Fibroblast of upper back skin (primary cell): ENCODE results near the gene CASK.
"Not testable (repeated sequence)": the region's sequence is repeated elsewhere in the genome, so short reads cannot be mapped to it uniquely, and the experiment has no call there.

Experiments used
- DNase-seq: peaks from one replicate; pipeline ENCODE4 v3.0.0-alpha.2; 2013

The CASK gene

GRCh38 chrX:41543668-41544067 is 379.7 kb downstream of the CASK start:
- no peak for DNase-seq

GRCh38 chrX:41543025-41543424 is 380.3 kb downstream of the CASK start:
- DNase-seq = no peak

GRCh38 chrX:41542536-41542935 is 380.8 kb downstream of the CASK start:
- no peak for DNase-seq

- peak; percentile 27 for DNase-seq
These were observed 381.2 kb downstream of the CASK start for GRCh38 chrX:41542135-41542534.

GRCh38 chrX:41541386-41541785 is 382.0 kb downstream of the CASK start:
- DNase-seq = peak; percentile 8

GRCh38 chrX:41538707-41539106 is 384.6 kb downstream of the CASK start:
- no peak for DNase-seq

GRCh38 chrX:41530085-41530484 is 393.3 kb downstream of the CASK start:
- no peak for DNase-seq

- DNase-seq = no peak
These were observed 394.1 kb downstream of the CASK start for GRCh38 chrX:41529221-41529620.

GRCh38 chrX:41528784-41529183 is 394.6 kb downstream of the CASK start:
- DNase-seq = no peak

- DNase-seq = peak; percentile 29
These were observed 396.4 kb downstream of the CASK start for GRCh38 chrX:41526925-41527324.

- DNase-seq = no peak
These were observed 397.1 kb downstream of the CASK start for GRCh38 chrX:41526271-41526670.

GRCh38 chrX:41522671-41523070 is 400.7 kb downstream of the CASK start:
- no peak for DNase-seq

GRCh38 chrX:41522081-41522480 is 401.3 kb downstream of the CASK start:
- DNase-seq = no peak

GRCh38 chrX:41519468-41519867 is 403.9 kb downstream of the CASK start:
- DNase-seq = peak; percentile 4

- DNase-seq = peak; percentile 8
These were observed 404.5 kb downstream of the CASK start for GRCh38 chrX:41518841-41519220.

- no peak for DNase-seq
These were observed 405.1 kb downstream of the CASK start for GRCh38 chrX:41518127-41518840.

GRCh38 chrX:41516999-41517765 is 406.2 kb downstream of the CASK start:
- DNase-seq = no peak

GRCh38 chrX:41516456-41516855 is 406.9 kb downstream of the CASK start:
- no peak for DNase-seq

- DNase-seq = no peak
These were observed 408.0 kb downstream of the CASK start for GRCh38 chrX:41515376-41515775.

GRCh38 chrX:41514179-41514578 is 409.2 kb downstream of the CASK start:
- DNase-seq = no peak

- DNase-seq = not testable (repeated sequence)
These were observed 410.5 kb downstream of the CASK start for GRCh38 chrX:41512853-41513252.

- no peak for DNase-seq
These were observed 411.0 kb downstream of the CASK start for GRCh38 chrX:41512394-41512793.

GRCh38 chrX:41507919-41508318 is 415.4 kb downstream of the CASK start:
- DNase-seq = no peak

GRCh38 chrX:41502004-41502403 is 421.4 kb downstream of the CASK start:
- DNase-seq = no peak

- no peak for DNase-seq
These were observed 423.4 kb downstream of the CASK start for GRCh38 chrX:41499984-41500383.
